Lung (tissue), 12 donors: ENCODE data around the gene PITX2. TPM values are rescaled to one million over a fixed set of nuclear protein-coding genes. Genes with fewer than 3 reads are reported as not detected.
"Not testable (repeated sequence)": the region's sequence is repeated elsewhere in the genome, so short reads cannot be mapped to it uniquely, and the experiment has no call there.

ENCODE experiments used
- ATAC-seq: fragments of 200-7000 bp; cut with Tn5 transposase; one replicate; pipeline ENCODE4 v1.9.1; 2020; ENCODE audit warnings: moderate number of reproducible peaks; ENCODE audit not compliant: insufficient read depth, low FRiP score
- DNase-seq, 3 donors: peaks; one replicate each; pipeline ENCODE4 v3.0.0-alpha.2; 2013 to 2017
- H3K27ac ChIP-seq, 2 donors: one replicate each; pipeline ENCODE4 v1.5.1; 2013; ENCODE audit warnings: mild to moderate bottlenecking in 2 of 2, moderate library complexity in 2 of 2, control low read depth in 1 of 2, inconsistent platforms in 1 of 2, low read depth in 1 of 2, low read length in 1 of 2
- H3K27me3 ChIP-seq, 3 donors: one replicate each; pipeline ENCODE4 v1.5.1; 2013; ENCODE audit warnings: low read length in 2 of 3; ENCODE audit not compliant: control insufficient read depth in 3 of 3, insufficient read depth in 3 of 3
- H3K36me3 ChIP-seq, 4 donors: one replicate each; pipeline ENCODE4 v1.5.1; 2013; ENCODE audit warnings: low read length in 4 of 4, mild to moderate bottlenecking in 1 of 4, moderate library complexity in 1 of 4; ENCODE audit not compliant: control insufficient read depth in 4 of 4, insufficient read depth in 4 of 4
- H3K4me1 ChIP-seq, 5 donors: one replicate each; pipeline ENCODE4 v1.5.1; 2013; ENCODE audit warnings: low read length in 5 of 5, mild to moderate bottlenecking in 2 of 5, moderate library complexity in 1 of 5; ENCODE audit not compliant: control insufficient read depth in 5 of 5, insufficient read depth in 5 of 5
- H3K4me3 ChIP-seq: one replicate; pipeline ENCODE4 v1.5.1; 2013; ENCODE audit warnings: mild to moderate bottlenecking, control low read depth, moderate library complexity
- H3K9ac ChIP-seq, 2 donors: one replicate each; pipeline ENCODE4 v1.5.1; 2013; ENCODE audit warnings: low read length in 2 of 2, control low read depth in 1 of 2; ENCODE audit not compliant: insufficient read depth in 1 of 2
- H3K9me3 ChIP-seq, 4 donors: one replicate each; pipeline ENCODE4 v1.5.1; 2013; ENCODE audit warnings: low read length in 3 of 4, mild to moderate bottlenecking in 1 of 4, moderate library complexity in 1 of 4; ENCODE audit not compliant: control insufficient read depth in 4 of 4, insufficient read depth in 3 of 4
- CTCF ChIP-seq: IDR thresholded peaks from 2 replicates; pipeline ENCODE4 v1.5.1; 2012; ENCODE audit warnings: mild to moderate bottlenecking; ENCODE audit errors: control extremely low read depth, extremely low read depth
- WGBS, 2 donors: extraction: QIAGEN DNeasy Blood & Tissue Kit; methylation state at CpG; one replicate each; pipeline ENCODE4 v1.1.7; 2013; 5-methylcytosine and 5-hydroxymethylcytosine counted together
- polyA plus RNA-seq, 2 donors: library from polyadenylated mRNA; stranded (reverse); fragments of 200-250 nt; gene quantifications; one replicate each; pipeline ENCODE4 v1.2.1, GENCODE V29; 2013
- total RNA-seq, 2 donors: library from RNA; depleted of rRNA in 1 of 2; stranded (reverse); fragments of >200 nt in 1 of 2; gene quantifications; one replicate each; pipeline ENCODE4 v1.2.1, GENCODE V29; 2014 to 2021
- donor health status: control.
- donor health status: control.
- donor health status: Bipolar disorder and iron deficiency.
- donor health status: healthy.
- donor health status: DM: yes; HTN: yes; CAD: no.

PITX2 gene
- total and polyA plus RNA-seq, 4 donors, result not detected

DNA sequence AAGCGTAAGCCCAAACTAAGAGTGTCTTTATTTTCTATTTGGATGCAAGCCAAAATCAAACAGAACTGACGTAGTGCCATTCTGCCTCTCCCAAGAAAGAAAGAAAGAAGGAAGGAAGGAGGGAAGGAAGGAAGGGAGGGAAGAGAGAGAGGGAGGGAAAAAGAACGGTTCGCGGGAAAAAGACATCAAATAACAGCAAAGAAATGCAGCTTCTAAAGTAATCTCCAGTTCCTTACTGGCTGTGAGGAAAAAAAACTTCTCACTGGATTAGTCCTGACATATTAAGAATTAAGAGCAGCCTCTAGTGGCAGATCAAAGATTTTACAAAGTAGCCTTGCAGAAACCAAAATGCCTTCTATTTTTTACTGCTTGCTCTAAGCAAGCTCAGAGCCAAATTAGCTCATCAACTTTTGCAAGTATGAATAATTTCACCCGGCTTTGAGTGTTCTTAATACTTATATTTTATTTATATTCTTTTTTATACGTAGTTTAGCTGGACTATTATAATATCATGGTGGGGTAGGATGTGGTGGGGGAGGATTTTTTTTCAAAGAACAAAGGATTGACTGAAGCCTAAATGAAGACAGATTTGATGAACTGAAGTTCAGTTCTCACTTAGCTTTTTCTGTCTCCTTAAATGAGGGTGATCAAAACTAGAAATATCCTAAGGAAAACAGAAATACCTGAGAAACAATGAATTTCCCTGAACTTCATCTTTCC, 36.6 kb downstream of the PITX2 start:
- Histone ChIP-seq H3K27ac (no peak overlapping the region), H3K9me3 (no peaks in the 10 kb centered on the region), H3K4me3 (no peak overlapping the region), H3K4me1 (peaks cover 0 to 3% (median 0%) of the 10 kb centered on the region in 5 donors), H3K36me3 (no peaks in the 10 kb centered on the region), H3K9ac (no peak overlapping the region), H3K27me3 (peaks cover 0 to 2% (median 0%) of the 10 kb centered on the region in 3 donors)
- WGBS, 2 donors, result 16 to 23% methylated on average over 7 of the region's 7 CpGs
- TF ChIP-seq CTCF, result no peak
- ATAC-seq (no peak), DNase-seq (peak in 2 of 3 donors; percentile 72 to 73)

- not testable (repeated sequence) for H3K36me3 ChIP-seq, H3K4me3 ChIP-seq, H3K4me1 ChIP-seq, H3K27me3 ChIP-seq, H3K27ac ChIP-seq, H3K9me3 ChIP-seq, DNase-seq, H3K9ac ChIP-seq, ATAC-seq
- 95 to 98% methylated on average over 2 of the region's 2 CpGs for WGBS, 2 donors
These were observed 46.2 kb downstream of the PITX2 start for GRCh38 chr4:110576696-110577095.

Other genes with a start within 250 kb of the PITX2 start
- 10 to 100 TPM in 1 of 2 donors, 1 to 10 TPM in 1; 5.3 to 26.3 TPM for gene ENPEP, start 146.9 kb downstream of the PITX2 start, total RNA-seq
- 1 to 10 TPM; 1.0 to 1.8 TPM for gene ENPEP, start 146.9 kb downstream of the PITX2 start, polyA plus RNA-seq